Thyroid gland (tissue), 4 donors: ENCODE data around the gene SPRED2. TPM values are rescaled to one million over a fixed set of nuclear protein-coding genes. Genes with fewer than 3 reads are reported as not detected.

Experiments
- DNase-seq, 2 donors: peaks; one replicate each; pipeline ENCODE4 v3.0.0-alpha.2; 2019
- H3K27ac ChIP-seq, 3 donors: fragments of 200-600 bp; sonication (generic); 1 replicate in 2 of 3; 2 replicates in 1 of 3; pipeline ENCODE4 v1.5.1; 2016 to 2019; ENCODE audit warnings: mild to moderate bottlenecking in 1 of 3, moderate library complexity in 1 of 3
- H3K27me3 ChIP-seq: fragments of 200-600 bp; sonication (generic); one replicate; pipeline ENCODE4 v1.5.1; 2019
- H3K36me3 ChIP-seq, 2 donors: fragments of 200-600 bp; sonication (generic); one replicate each; pipeline ENCODE4 v1.5.1; 2016 to 2019
- H3K4me1 ChIP-seq, 2 donors: fragments of 200-600 bp; sonication (generic); one replicate each; pipeline ENCODE4 v1.5.1; 2017 to 2019
- H3K4me3 ChIP-seq, 3 donors: fragments of 200-600 bp; sonication (generic); replicated peaks in 1 of 3; 1 replicate in 2 of 3; 2 replicates in 1 of 3; pipeline ENCODE4 v1.5.1; 2016; ENCODE audit warnings: mild to moderate bottlenecking in 1 of 3
- H3K9me3 ChIP-seq: fragments of 200-600 bp; sonication (generic); one replicate; pipeline ENCODE4 v1.5.1; 2017
- POLR2A ChIP-seq, 2 donors: fragments of 450-650 bp; IDR thresholded peaks; one replicate each; pipeline ENCODE4 v1.6.1; 2017; ENCODE audit warnings: antibody characterized with exemption in 2 of 2, mild to moderate bottlenecking in 2 of 2, moderate library complexity in 1 of 2
- WGBS, 2 donors: methylation state at CpG; one replicate each; pipeline ENCODE4 v1.1.5; 2017; 5-methylcytosine and 5-hydroxymethylcytosine counted together
- intact Hi-C: fragments of 100-400 bp; cut with DNase I; formaldehyde crosslinking; loops from one replicate; pipeline ENCODE4 v1.15.1; 2023
- total RNA-seq, 4 donors: library from RNA; depleted of rRNA; stranded (reverse); fragments of >200 nt; gene quantifications; one replicate each; pipeline ENCODE4 v1.2.3, GENCODE V29; 2016
- TF ChIP-seq, protein P1 (sequence below), 6 experiments: fragments of 200-600 bp in 3 of 6; fragments of 450-650 bp in 3 of 6; sonication (generic) in 3 of 6; IDR thresholded peaks; one replicate each; pipeline ENCODE4 v1.5.1; 2016 to 2019; ENCODE audit warnings: antibody characterized with exemption in 6 of 6, mild to moderate bottlenecking in 2 of 6, inconsistent platforms in 1 of 6, moderate library complexity in 1 of 6

SPRED2 gene
- total RNA-seq, 4 donors from 2014 or later = 18.8 to 44.0 (median 25.4) TPM

DNA sequence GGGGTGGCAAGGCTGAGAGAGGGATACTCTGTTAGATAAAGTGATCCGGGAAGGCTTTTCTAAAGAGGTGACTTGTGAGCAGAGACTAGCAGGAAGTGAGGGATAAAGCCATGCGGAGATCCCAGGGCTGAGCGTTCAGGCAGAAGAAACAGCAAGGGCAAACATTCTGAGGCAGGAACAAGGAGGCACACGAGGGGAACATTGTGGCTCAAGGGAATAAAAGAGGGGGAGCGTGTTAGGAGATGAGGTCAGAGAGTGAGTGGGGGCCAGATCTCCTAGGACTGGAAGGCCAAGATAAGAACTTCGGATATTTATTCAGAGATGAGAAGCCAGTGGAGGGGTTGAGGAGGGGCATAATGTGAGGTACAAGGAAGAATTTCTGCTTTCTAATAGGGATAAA, 137.7 kb downstream of the SPRED2 start:
- DNase-seq = no peak
- intact Hi-C loops = no loop called here
- Histone ChIP-seq H3K27ac (no peak overlapping the region), H3K27me3 (no peaks in the 10 kb centered on the region), H3K4me3 (no peak overlapping the region), H3K36me3 (no peaks in the 10 kb centered on the region), H3K4me1 (no peaks in the 10 kb centered on the region), H3K9me3 (no peaks in the 10 kb centered on the region)
- 69 to 74% methylated on average over 6 of the region's 6 CpGs for WGBS, 2 donors
- TF ChIP-seq, protein P1, sequence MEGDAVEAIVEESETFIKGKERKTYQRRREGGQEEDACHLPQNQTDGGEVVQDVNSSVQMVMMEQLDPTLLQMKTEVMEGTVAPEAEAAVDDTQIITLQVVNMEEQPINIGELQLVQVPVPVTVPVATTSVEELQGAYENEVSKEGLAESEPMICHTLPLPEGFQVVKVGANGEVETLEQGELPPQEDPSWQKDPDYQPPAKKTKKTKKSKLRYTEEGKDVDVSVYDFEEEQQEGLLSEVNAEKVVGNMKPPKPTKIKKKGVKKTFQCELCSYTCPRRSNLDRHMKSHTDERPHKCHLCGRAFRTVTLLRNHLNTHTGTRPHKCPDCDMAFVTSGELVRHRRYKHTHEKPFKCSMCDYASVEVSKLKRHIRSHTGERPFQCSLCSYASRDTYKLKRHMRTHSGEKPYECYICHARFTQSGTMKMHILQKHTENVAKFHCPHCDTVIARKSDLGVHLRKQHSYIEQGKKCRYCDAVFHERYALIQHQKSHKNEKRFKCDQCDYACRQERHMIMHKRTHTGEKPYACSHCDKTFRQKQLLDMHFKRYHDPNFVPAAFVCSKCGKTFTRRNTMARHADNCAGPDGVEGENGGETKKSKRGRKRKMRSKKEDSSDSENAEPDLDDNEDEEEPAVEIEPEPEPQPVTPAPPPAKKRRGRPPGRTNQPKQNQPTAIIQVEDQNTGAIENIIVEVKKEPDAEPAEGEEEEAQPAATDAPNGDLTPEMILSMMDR (IDR thresholded peaks at IDR 0.05) = no peak
- TF ChIP-seq POLR2A (IDR thresholded peaks at IDR 0.05) = no peak

DNA sequence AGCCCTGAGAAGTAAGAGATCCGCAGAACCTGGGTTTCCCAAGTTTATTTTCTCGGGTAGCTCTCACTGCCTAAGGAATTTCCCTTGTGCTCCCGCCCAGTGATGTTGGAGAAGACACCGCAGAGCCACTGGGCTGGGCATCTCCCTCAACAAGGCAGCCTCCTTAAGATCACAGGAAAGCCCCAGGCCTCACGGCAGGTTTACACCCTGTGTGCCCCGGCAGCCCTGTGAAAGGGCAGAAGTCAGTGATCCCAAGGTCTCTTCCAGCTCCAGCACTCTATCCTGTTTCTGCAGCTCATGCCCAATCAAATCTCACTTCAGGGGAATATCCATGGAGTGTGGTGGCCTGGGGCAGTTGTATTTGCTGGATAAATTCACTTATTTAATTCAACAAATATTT, 138.3 kb downstream of the SPRED2 start:
- H3K9me3 ChIP-seq = no peaks in the 10 kb centered on the region
- H3K4me1 ChIP-seq = no peaks in the 10 kb centered on the region
- H3K27me3 ChIP-seq = no peaks in the 10 kb centered on the region
- intact Hi-C loops = no loop called here
- H3K27ac ChIP-seq = no peak overlapping the region
- no peak for DNase-seq
- TF ChIP-seq POLR2A (IDR thresholded peaks at IDR 0.05) = no peak
- TF ChIP-seq, protein P1 (IDR thresholded peaks at IDR 0.05) = no peak
- H3K4me3 ChIP-seq = no peak overlapping the region
- no peaks in the 10 kb centered on the region for H3K36me3 ChIP-seq
- 60 to 73% methylated on average over 6 of the region's 6 CpGs for WGBS, 2 donors

DNA sequence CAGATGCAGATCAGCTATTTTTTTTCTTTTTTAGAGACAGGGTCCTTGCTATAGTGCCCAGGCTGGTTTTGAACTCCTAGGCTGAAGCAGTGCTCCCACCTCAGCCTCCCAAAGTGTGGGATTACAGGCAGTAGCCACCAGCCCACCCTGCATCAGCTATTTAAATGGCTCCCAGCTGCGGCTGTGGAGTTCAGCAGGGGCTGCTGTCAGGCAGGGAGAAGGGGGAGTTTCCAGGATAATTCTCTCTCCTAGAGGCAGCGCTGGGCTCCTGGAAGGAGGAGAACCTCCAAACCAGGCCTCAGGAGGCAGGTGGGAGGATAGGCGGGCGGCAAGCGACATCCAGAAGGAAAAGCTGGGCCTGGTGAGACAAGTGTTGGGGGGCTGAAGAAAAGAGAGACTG, 139.0 kb downstream of the SPRED2 start:
- no peak overlapping the region for H3K27ac ChIP-seq
- 93 to 94% methylated on average over 5 of the region's 5 CpGs for WGBS, 2 donors
- TF ChIP-seq, protein P1 (IDR thresholded peaks at IDR 0.05) = no peak
- TF ChIP-seq POLR2A (IDR thresholded peaks at IDR 0.05) = no peak
- no peaks in the 10 kb centered on the region for H3K27me3 ChIP-seq
- no peaks in the 10 kb centered on the region for H3K9me3 ChIP-seq
- H3K4me3 ChIP-seq = no peak overlapping the region
- intact Hi-C loops = no loop called here
- no peak for DNase-seq
- H3K36me3 ChIP-seq = no peaks in the 10 kb centered on the region
- H3K4me1 ChIP-seq = no peaks in the 10 kb centered on the region

DNA sequence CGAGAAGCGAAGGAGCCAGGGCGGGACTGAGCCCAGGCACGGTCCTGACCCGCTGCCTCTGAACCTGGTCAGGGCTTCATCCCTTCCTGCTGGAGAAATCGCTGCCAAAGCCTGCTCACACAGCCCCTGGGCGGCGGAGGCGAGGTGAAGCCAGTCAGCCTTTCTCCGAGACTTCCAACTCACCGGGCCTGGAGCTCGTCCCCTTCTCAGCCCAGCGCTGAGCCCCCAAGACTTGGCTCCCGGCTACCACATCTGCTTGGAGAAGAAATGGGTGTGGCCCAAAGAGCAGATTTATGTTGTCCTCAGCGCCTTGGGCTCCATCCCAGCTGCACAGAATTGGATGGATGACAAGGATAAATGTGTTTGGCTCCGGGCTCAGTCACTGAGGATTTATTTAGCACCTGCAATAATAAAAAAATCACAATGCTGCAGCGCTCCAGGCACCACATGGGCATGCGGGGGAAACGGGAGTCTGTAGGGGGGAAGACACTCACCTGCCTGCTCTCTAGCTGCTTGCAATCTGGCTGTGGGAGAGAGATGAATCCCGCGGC, 139.9 kb downstream of the SPRED2 start:
- Histone ChIP-seq H3K9me3 (no peaks in the 10 kb centered on the region), H3K4me3 (no peak overlapping the region), H3K36me3 (no peaks in the 10 kb centered on the region), H3K4me1 (no peaks in the 10 kb centered on the region), H3K27ac (no peak overlapping the region), H3K27me3 (no peaks in the 10 kb centered on the region)
- intact Hi-C loops = no loop called here
- WGBS, 2 donors = 69 to 81% methylated on average over 19 to 21 of the region's 21 CpGs
- DNase-seq = no peak
- TF ChIP-seq POLR2A (IDR thresholded peaks at IDR 0.05) = no peak
- TF ChIP-seq, protein P1 (IDR thresholded peaks at IDR 0.05) = no peak

DNA sequence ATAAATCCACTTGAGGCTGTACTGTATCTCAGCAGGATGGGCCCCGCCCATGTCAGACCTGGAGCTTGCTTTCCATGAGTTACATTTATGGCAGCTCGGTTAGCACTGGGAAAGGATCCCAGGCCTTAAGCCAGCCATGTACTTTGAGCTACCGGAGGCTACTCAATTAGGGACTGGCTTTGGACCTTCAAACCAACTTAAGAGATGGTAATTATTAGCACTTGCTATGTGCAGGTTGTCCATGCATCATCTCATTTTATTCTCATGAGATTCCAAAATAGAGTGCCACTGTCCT, 140.3 kb downstream of the SPRED2 start:
- Histone ChIP-seq H3K4me1 (no peaks in the 10 kb centered on the region), H3K9me3 (no peaks in the 10 kb centered on the region), H3K36me3 (no peaks in the 10 kb centered on the region), H3K4me3 (no peak overlapping the region), H3K27me3 (no peaks in the 10 kb centered on the region), H3K27ac (no peak overlapping the region)
- WGBS, 2 donors = 83 to 86% methylated on average over 3 of the region's 3 CpGs
- no peak for DNase-seq
- intact Hi-C loops = no loop called here
- TF ChIP-seq, protein P1 (IDR thresholded peaks at IDR 0.05) = no peak
- no peak for TF ChIP-seq POLR2A (IDR thresholded peaks at IDR 0.05)
